HepG2 (cell line): ENCODE data around the gene GGNBP2. TPM values are rescaled to one million over a fixed set of nuclear protein-coding genes. Genes with fewer than 3 reads are reported as not detected.

Experiments
- HHEX ChIP-seq: IDR thresholded peaks from 2 replicates; pipeline ENCODE4 v1.6.1; 2016; ENCODE audit warnings: control low read depth
- IRF2 ChIP-seq: IDR thresholded peaks from 2 replicates; pipeline ENCODE4 v1.6.1; 2018; ENCODE audit warnings: missing genetic modification reagents, missing compliant biosample characterization
- MED13 ChIP-seq: sonication (generic); formaldehyde crosslinking; IDR thresholded peaks from 2 replicates; pipeline ENCODE4 v1.5.0; 2020; ENCODE audit warnings: missing genetic modification reagents
- RFX1 ChIP-seq: fragments of 450-650 bp; IDR thresholded peaks from 2 replicates; pipeline ENCODE4 v1.6.1; 2017
- SNRNP70 ChIP-seq: fragments of 200-400 bp; formaldehyde crosslinking; IDR thresholded peaks from 2 replicates; pipeline ENCODE4 v1.6.1; 2017; ENCODE audit warnings: mild to moderate bottlenecking, low read depth, low read length, moderate library complexity
- SP5 ChIP-seq: IDR thresholded peaks from 2 replicates; pipeline ENCODE4 v1.6.1; 2016; ENCODE audit warnings: low read depth, borderline replicate concordance
- SRY ChIP-seq: sonication (generic); formaldehyde crosslinking; IDR thresholded peaks from 2 replicates; pipeline ENCODE4 v1.8.0; 2022; ENCODE audit warnings: mild to moderate bottlenecking, missing genetic modification reagents
- SYNCRIP ChIP-seq: fragments of 200-400 bp; formaldehyde crosslinking; IDR thresholded peaks from 2 replicates; pipeline ENCODE4 v1.6.1; 2018; ENCODE audit warnings: mild to moderate bottlenecking, low read depth, low read length; ENCODE audit not compliant: insufficient read depth
- TCF12 ChIP-seq, 2 experiments: fragments of 450-650 bp in 1 of 2; sonication (generic) in 1 of 2; formaldehyde crosslinking in 1 of 2; IDR thresholded peaks; 2 replicates each; pipeline versions ENCODE4 v1.6.1 to v1.8.0; 2017 to 2022; ENCODE audit warnings: antibody characterized with exemption in 1 of 2, mild to moderate bottlenecking in 1 of 2, missing genetic modification reagents in 1 of 2, moderate library complexity in 1 of 2
- THAP9 ChIP-seq: sonication (generic); formaldehyde crosslinking; IDR thresholded peaks from 2 replicates; pipeline ENCODE4; 2020; ENCODE audit warnings: missing genetic modification reagents, mild to moderate bottlenecking, borderline replicate concordance
- ZNF296 ChIP-seq: sonication (generic); formaldehyde crosslinking; conservative IDR thresholded peaks from 2 replicates; pipeline ENCODE4 v1.5.0; 2020; ENCODE audit warnings: mild to moderate bottlenecking, missing genetic modification reagents
- ZNF543 ChIP-seq: sonication (generic); formaldehyde crosslinking; IDR thresholded peaks from 2 replicates; pipeline ENCODE4 v1.4.0; 2020; ENCODE audit warnings: mild to moderate bottlenecking, missing genetic modification reagents
- ZNF546 ChIP-seq: sonication (generic); formaldehyde crosslinking; conservative IDR thresholded peaks from 2 replicates; pipeline ENCODE4 v1.8.1; 2023; ENCODE audit warnings: mild to moderate bottlenecking, missing genetic modification reagents
- ZNF569 ChIP-seq: sonication (generic); formaldehyde crosslinking; IDR thresholded peaks from 2 replicates; pipeline ENCODE4 v1.5.0; 2020; ENCODE audit warnings: mild to moderate bottlenecking, missing genetic modification reagents, moderate library complexity, borderline replicate concordance
- polyA plus RNA-seq, 8 experiments: library from polyadenylated mRNA; depleted of rRNA in 3 of 8; stranded (reverse) in 7 of 8; unstranded in 1 of 8; fragments of >200 nt; fragmentation: Illumina TruSeq in 4 of 8; extraction: Trizol in 4 of 8; gene quantifications; 2 replicates each; pipeline versions ENCODE4 v1.2.1 to v1.2.3, GENCODE V29; 2011 to 2016; ENCODE audit warnings: low read depth in 4 of 8, missing spikeins in 1 of 8, mixed read lengths in 1 of 8; ENCODE audit not compliant: insufficient read depth in 1 of 8
- total RNA-seq, 5 experiments: library from RNA; depleted of rRNA; stranded (reverse); fragments of >200 nt; fragmentation: Illumina TruSeq; extraction: Trizol; gene quantifications; 2 replicates each; pipeline ENCODE4 v1.2.3, GENCODE V29; 2016; ENCODE audit warnings: low read depth in 1 of 5
- TF ChIP-seq, protein P1 (sequence below): sonication (generic); formaldehyde crosslinking; IDR thresholded peaks from 2 replicates; pipeline ENCODE4 v1.4.0; 2020; ENCODE audit warnings: low read depth, missing genetic modification reagents
- TF ChIP-seq, protein P2 (sequence below): IDR thresholded peaks from 2 replicates; pipeline ENCODE4 v1.6.1; 2018; ENCODE audit warnings: missing genetic modification reagents, mild to moderate bottlenecking, missing compliant biosample characterization
- TF ChIP-seq, protein P3 (sequence below): sonication (generic); formaldehyde crosslinking; IDR thresholded peaks from 2 replicates; pipeline ENCODE4 v1.4.0; 2020; ENCODE audit warnings: missing genetic modification reagents
- TF ChIP-seq, protein P4 (sequence below): sonication (generic); formaldehyde crosslinking; IDR thresholded peaks from 2 replicates; pipeline ENCODE4 v1.8.1; 2023; ENCODE audit warnings: missing genetic modification reagents, inconsistent platforms, borderline replicate concordance

The GGNBP2 gene
- total and polyA plus RNA-seq, 2 of the 13 experiments (the other 11 are each of a cell fraction or from before 2014, with no cell fraction given): 53.3 to 84.2 TPM

DNA sequence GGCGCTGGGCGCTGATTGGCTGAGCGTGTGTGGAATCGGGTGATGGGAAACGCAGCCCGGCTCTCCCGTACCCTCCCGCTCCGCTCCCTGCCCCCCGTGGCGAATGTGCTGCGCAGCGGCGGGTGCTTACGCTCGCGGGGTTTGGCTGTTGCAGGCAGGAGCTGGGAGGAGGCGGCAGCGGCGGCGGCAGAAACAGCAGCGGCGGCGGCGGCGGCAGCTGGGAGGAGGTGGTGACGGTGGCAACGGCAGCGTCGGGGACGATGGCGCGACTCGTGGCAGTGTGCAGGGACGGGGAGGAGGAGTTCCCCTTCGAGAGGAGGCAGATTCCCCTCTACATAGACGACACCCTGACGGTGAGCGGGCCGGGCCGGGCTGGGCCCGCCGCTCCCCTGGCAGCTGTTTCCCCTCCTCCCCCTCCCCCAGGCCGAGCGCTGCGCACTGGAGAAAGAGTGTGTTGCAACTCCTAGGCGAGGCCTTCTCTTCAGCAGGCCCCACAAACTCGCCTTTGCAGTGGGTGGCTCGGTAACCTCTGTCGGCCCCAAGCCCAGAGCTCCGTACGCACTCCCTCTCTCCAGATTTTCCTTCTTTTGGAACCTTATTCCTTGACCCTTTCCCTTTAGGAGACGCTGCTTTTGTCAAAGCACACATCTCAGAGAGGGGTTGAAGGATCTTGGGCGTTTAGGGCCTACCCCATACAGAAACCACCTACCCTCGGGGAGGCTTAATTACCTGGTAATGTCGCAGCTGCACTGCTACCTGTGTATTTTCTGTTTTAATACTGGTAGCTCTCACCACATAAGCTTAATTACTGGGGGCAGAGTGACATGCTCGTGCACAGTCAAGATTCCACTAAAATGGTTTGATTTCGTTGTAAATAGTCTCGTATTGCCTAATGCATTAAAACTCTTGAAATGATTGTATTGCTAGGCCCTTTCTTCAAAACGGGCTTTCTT is 1.0 kb downstream of the GGNBP2 start (continued):
- TF ChIP-seq, protein P1, sequence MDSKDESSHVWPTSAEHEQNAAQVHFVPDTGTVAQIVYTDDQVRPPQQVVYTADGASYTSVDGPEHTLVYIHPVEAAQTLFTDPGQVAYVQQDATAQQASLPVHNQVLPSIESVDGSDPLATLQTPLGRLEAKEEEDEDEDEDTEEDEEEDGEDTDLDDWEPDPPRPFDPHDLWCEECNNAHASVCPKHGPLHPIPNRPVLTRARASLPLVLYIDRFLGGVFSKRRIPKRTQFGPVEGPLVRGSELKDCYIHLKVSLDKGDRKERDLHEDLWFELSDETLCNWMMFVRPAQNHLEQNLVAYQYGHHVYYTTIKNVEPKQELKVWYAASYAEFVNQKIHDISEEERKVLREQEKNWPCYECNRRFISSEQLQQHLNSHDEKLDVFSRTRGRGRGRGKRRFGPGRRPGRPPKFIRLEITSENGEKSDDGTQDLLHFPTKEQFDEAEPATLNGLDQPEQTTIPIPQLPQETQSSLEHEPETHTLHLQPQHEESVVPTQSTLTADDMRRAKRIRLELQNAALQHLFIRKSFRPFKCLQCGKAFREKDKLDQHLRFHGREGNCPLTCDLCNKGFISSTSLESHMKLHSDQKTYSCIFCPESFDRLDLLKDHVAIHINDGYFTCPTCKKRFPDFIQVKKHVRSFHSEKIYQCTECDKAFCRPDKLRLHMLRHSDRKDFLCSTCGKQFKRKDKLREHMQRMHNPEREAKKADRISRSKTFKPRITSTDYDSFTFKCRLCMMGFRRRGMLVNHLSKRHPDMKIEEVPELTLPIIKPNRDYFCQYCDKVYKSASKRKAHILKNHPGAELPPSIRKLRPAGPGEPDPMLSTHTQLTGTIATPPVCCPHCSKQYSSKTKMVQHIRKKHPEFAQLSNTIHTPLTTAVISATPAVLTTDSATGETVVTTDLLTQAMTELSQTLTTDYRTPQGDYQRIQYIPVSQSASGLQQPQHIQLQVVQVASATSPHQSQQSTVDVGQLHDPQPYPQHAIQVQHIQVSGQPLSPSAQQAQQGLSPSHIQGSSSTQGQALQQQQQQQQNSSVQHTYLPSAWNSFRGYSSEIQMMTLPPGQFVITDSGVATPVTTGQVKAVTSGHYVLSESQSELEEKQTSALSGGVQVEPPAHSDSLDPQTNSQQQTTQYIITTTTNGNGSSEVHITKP: no peak
- 0 out of 2 replicates have a peak, but pooled peaks have one; percentile 22 for TF ChIP-seq ZNF543 (CRISPR knock-in tag)
- no peak for TF ChIP-seq SYNCRIP
- TF ChIP-seq, protein P2, sequence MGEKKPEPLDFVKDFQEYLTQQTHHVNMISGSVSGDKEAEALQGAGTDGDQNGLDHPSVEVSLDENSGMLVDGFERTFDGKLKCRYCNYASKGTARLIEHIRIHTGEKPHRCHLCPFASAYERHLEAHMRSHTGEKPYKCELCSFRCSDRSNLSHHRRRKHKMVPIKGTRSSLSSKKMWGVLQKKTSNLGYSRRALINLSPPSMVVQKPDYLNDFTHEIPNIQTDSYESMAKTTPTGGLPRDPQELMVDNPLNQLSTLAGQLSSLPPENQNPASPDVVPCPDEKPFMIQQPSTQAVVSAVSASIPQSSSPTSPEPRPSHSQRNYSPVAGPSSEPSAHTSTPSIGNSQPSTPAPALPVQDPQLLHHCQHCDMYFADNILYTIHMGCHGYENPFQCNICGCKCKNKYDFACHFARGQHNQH (CRISPR knock-in tag): 0 out of 2 replicates have a peak, but pooled peaks have one; percentile 29
- TF ChIP-seq TCF12 (IDR thresholded peaks at IDR 0.05): no peak
- TF ChIP-seq TCF12 (CRISPR knock-in tag; IDR thresholded peaks at IDR 0.05): 0 out of 2 replicates have a peak, but pooled peaks have one; percentile 33
- no peak for TF ChIP-seq ZNF296
- TF ChIP-seq THAP9 (CRISPR knock-in tag): no peak
- no peak for TF ChIP-seq MED13 (CRISPR knock-in tag)
- no peak for TF ChIP-seq HHEX
- TF ChIP-seq, protein P3, sequence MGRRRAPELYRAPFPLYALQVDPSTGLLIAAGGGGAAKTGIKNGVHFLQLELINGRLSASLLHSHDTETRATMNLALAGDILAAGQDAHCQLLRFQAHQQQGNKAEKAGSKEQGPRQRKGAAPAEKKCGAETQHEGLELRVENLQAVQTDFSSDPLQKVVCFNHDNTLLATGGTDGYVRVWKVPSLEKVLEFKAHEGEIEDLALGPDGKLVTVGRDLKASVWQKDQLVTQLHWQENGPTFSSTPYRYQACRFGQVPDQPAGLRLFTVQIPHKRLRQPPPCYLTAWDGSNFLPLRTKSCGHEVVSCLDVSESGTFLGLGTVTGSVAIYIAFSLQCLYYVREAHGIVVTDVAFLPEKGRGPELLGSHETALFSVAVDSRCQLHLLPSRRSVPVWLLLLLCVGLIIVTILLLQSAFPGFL (CRISPR knock-in tag): no peak
- no peak for TF ChIP-seq ZNF546 (CRISPR knock-in tag)
- TF ChIP-seq, protein P4, sequence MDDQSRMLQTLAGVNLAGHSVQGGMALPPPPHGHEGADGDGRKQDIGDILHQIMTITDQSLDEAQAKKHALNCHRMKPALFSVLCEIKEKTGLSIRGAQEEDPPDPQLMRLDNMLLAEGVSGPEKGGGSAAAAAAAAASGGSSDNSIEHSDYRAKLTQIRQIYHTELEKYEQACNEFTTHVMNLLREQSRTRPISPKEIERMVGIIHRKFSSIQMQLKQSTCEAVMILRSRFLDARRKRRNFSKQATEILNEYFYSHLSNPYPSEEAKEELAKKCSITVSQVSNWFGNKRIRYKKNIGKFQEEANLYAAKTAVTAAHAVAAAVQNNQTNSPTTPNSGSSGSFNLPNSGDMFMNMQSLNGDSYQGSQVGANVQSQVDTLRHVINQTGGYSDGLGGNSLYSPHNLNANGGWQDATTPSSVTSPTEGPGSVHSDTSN (CRISPR knock-in tag): no peak
- no peak for TF ChIP-seq SNRNP70
- no peak; the same call in 1 of the 2 replicates for TF ChIP-seq SRY
- no peak for TF ChIP-seq RFX1
- no peak for TF ChIP-seq ZNF569 (CRISPR knock-in tag)
- TF ChIP-seq SP5: peak; percentile 59
- TF ChIP-seq IRF2 (CRISPR knock-in tag): peak; percentile 68
